Left ventricle myocardium inferior (tissue), 1 donor: Measurements from ENCODE around the gene SPECC1. TPM values are rescaled to one million over a fixed set of nuclear protein-coding genes. Genes with fewer than 3 reads are reported as not detected.

Source experiments
- DNase-seq: peaks from one replicate; pipeline ENCODE4 v3.0.0-alpha.2; 2020
- H3K27ac ChIP-seq: fragments of 200-600 bp; replicated peaks from 2 replicates; pipeline ENCODE4 v1.8.0; 2021
- H3K27me3 ChIP-seq: fragments of 200-600 bp; 2 replicates; pipeline ENCODE4 v1.8.0; 2021; ENCODE audit warnings: low read depth
- H3K36me3 ChIP-seq: fragments of 200-600 bp; 2 replicates; pipeline ENCODE4 v1.8.0; 2021
- H3K4me1 ChIP-seq: fragments of 200-600 bp; 2 replicates; pipeline ENCODE4 v1.8.0; 2021
- H3K4me3 ChIP-seq: fragments of 200-600 bp; 2 replicates; pipeline ENCODE4 v1.8.0; 2021; ENCODE audit warnings: mild to moderate bottlenecking, moderate library complexity
- H3K9me3 ChIP-seq: fragments of 200-600 bp; replicated peaks from 2 replicates; pipeline ENCODE4 v1.8.0; 2021
- CTCF ChIP-seq: fragments of 200-600 bp; IDR thresholded peaks from 2 replicates; pipeline ENCODE4 v1.8.0; 2021; ENCODE audit warnings: antibody characterized with exemption, mild to moderate bottlenecking, borderline replicate concordance
- intact Hi-C: fragments of 100-400 bp; cut with micrococcal nuclease; formaldehyde crosslinking; loops from one replicate; pipeline ENCODE4 v1.11.0; 2022
- total RNA-seq: library from RNA; stranded (reverse); fragmentation: NEBNext Ultra II Directional; extraction: Animal tissue kit (Norgen Biotek cat#: 25700); gene quantifications from one replicate; pipeline ENCODE4 v1.2.1, GENCODE V29; 2021
- donor health status: DM: no; HTN: yes; CAD: no; lungs with severe emphysema.

Gene SPECC1
- total RNA-seq, 1 donor from 2014 or later, result 10.6 TPM

- Histone ChIP-seq H3K9me3 (no peaks in the 10 kb centered on the region), H3K27ac (no peak overlapping the region), H3K27me3 (no peaks in the 10 kb centered on the region), H3K4me3 (no peak overlapping the region), H3K36me3 (no peaks in the 10 kb centered on the region), H3K4me1 (peaks cover 5% of the 10 kb centered on the region)
- intact Hi-C loops, result no loop called here
- no peak for TF ChIP-seq CTCF
- DNase-seq, result peak; percentile 23
Measured at GRCh38 chr17:20281860-20282259, 272.7 kb downstream of the SPECC1 start.

GRCh38 chr17:20282526-20283308, 273.6 kb downstream of the SPECC1 start:
- Histone ChIP-seq H3K4me1 (peaks cover 5% of the 10 kb centered on the region), H3K36me3 (no peaks in the 10 kb centered on the region), H3K27ac (no peak overlapping the region), H3K4me3 (no peak overlapping the region), H3K27me3 (no peaks in the 10 kb centered on the region), H3K9me3 (no peaks in the 10 kb centered on the region)
- no peak for DNase-seq
- no peak for TF ChIP-seq CTCF
- intact Hi-C loops, result no loop called here

DNA sequence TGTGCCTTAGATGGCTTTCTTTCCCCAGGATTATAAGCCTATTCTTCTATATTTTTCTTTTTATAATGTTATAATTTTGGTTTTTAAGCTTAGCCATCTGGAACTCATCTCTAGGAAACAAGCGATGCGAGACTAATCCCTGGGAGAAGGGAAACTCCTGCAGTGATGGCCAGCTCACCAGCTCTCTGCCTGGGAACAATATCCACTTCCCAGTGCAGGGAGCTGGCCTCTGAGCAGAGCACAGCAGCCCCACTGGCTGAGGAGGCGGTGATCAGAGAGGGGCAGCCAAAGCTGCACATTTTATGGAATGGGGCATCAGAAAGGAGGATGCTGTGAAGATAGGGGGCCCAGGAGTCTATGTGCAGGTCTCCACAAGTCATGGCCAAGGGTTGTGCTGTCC, 274.9 kb downstream of the SPECC1 start:
- no peak for DNase-seq
- no peak overlapping the region for H3K4me3 ChIP-seq
- no peaks in the 10 kb centered on the region for H3K27me3 ChIP-seq
- TF ChIP-seq CTCF, result no peak
- H3K4me1 ChIP-seq, result peaks cover 5% of the 10 kb centered on the region
- H3K9me3 ChIP-seq, result no peaks in the 10 kb centered on the region
- no peak overlapping the region for H3K27ac ChIP-seq
- intact Hi-C loops, result no loop called here
- no peaks in the 10 kb centered on the region for H3K36me3 ChIP-seq

DNA sequence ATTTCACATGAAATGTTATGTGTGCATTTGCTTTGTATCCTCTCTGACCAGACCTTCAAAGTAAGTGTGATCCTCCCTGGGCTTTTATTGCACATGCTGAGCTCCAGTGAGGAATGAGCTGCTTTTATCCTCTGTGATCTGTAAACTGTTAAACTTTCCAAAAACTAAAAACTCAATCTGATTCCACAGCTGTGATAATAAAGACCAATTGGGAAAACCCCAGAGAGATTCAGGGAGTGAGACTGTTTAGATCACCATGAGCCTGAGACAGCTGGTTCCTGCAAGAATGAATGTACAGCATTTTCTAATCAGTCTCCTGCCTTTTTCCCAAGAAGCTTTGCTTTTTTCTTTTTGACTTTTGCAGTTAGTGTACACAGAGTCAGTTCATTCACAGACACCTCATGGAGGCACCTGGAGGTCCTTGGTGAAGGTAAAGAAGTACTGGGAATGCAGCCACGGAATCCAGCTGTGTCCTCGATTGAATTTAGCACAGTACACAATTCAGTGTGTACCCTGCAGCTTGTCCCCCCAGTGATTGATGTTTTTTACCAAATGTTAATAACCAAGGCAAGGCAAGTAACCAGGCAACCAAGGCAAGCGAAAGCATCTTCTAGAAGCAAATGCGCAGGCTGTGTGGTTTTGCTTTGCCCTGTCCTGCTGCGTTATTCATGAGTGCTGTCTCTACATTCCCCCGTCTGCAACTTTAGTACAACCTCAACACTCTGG, 275.6 kb downstream of the SPECC1 start:
- H3K27ac ChIP-seq, result no peak overlapping the region
- H3K9me3 ChIP-seq, result no peaks in the 10 kb centered on the region
- DNase-seq, result no peak
- H3K27me3 ChIP-seq, result no peaks in the 10 kb centered on the region
- no peak overlapping the region for H3K4me3 ChIP-seq
- intact Hi-C loops, result no loop called here
- H3K36me3 ChIP-seq, result no peaks in the 10 kb centered on the region
- peaks cover 5% of the 10 kb centered on the region for H3K4me1 ChIP-seq
- TF ChIP-seq CTCF, result no peak

- H3K36me3 ChIP-seq, result no peaks in the 10 kb centered on the region
- no peak overlapping the region for H3K4me3 ChIP-seq
- no peaks in the 10 kb centered on the region for H3K9me3 ChIP-seq
- intact Hi-C loops, result no loop called here
- no peaks in the 10 kb centered on the region for H3K27me3 ChIP-seq
- H3K4me1 ChIP-seq, result peaks cover 1% of the 10 kb centered on the region
- no peak for DNase-seq
- no peak overlapping the region for H3K27ac ChIP-seq
- no peak for TF ChIP-seq CTCF
Measured at GRCh38 chr17:20289984-20290383, 280.8 kb downstream of the SPECC1 start.
